Measurements from ENCODE around the gene PMM2. TPM values are rescaled to one million over a fixed set of nuclear protein-coding genes. Genes with fewer than 3 reads are reported as not detected.

The PMM2 gene
- total RNA-seq, 1 experiment from 2014 or later = 35.2 TPM

GRCh38 chr16:8894736-8895334 lies 97.2 kb downstream of the PMM2 start:
- ChIA-PET POLR2A (ENCODE audit: unreplicated experiment) (no interaction called here), CTCF (no interaction called here)
- Histone ChIP-seq H3K36me3 (ENCODE audit: low read depth, low read length) (peaks cover 23% of the 10 kb centered on the region; the same call in 1 of the 2 replicates), H3K4me2 (ENCODE audit: low read length) (no peak overlapping the region), H3K9ac (ENCODE audit: low read length) (no peak overlapping the region), H2AFZ (ENCODE audit: low read length) (no peak overlapping the region), H3K27ac (ENCODE audit: low read length) (no peak overlapping the region), H3K9me2 (replicated peaks; ENCODE audit: low read length) (no peaks in the 10 kb centered on the region), H3K4me1 (ENCODE audit: insufficient read depth, low read length) (no peaks in the 10 kb centered on the region), H4K20me1 (ENCODE audit: low read length) (no peaks in the 10 kb centered on the region), H3K27me3 (ENCODE audit: low read length) (no peaks in the 10 kb centered on the region), H3K79me2 (ENCODE audit: low read length) (no peaks in the 10 kb centered on the region), H3K4me3 (ENCODE audit: low read length) (no peak overlapping the region), H3F3A (ENCODE audit: low read length, unreplicated experiment) (no peaks in the 10 kb centered on the region), H3K9me3 (ENCODE audit: low read length) (no peaks in the 10 kb centered on the region)
- ATAC-seq (no peak), DNase-seq (no peak)
- intact Hi-C loops (cut with micrococcal nuclease) = no loop called here
- TF ChIP-seq CTCF (conservative IDR thresholded peaks at IDR 0.05; ENCODE audit: low read depth, low read length) (no peak), EZH2phosphoT487 (IDR thresholded peaks at IDR 0.05; ENCODE audit: borderline replicate concordance, low read length) (no peak), EZH2 (IDR thresholded peaks at IDR 0.05; ENCODE audit: low read length, unreplicated experiment) (no peak)
- BruUV-seq (replicated peaks) = no TSS peak

DNA sequence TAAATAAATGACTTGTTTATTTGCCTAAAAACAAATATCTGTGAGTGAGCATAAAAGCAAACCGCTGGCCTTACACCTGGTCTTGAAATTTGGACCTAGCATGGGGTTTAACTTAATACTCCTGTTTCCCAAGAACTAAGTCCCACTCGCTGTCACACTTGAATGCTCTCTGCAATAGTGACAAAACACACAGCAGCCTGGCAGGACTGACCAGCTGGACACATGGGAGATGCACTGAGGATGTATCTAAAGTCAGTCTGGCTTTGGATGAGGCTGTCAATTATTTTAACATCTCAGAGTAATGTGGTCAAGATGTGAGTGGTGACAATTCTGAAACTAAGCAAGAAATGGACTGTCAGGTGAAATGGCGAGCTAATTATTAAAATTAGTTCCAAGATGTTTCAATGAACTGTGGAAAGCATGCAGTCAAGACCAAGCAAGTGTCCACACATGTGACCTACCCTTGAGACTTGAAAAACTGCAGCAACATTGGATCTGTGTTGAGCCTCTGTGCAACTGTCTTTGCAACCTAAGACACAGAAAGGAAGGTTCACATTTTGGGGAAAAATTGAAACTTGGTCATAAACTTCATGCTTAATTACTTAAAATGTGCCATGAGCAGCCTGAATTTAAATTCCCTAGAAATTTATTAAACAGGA lies 101.2 kb downstream of the PMM2 start:
- Histone ChIP-seq H3K9me2 (replicated peaks; ENCODE audit: low read length) (no peaks in the 10 kb centered on the region), H3K79me2 (ENCODE audit: low read length) (no peaks in the 10 kb centered on the region), H3K4me2 (ENCODE audit: low read length) (no peak overlapping the region), H3K36me3 (ENCODE audit: low read depth, low read length) (peaks cover 48% of the 10 kb centered on the region), H3K4me3 (ENCODE audit: low read length) (no peak overlapping the region), H4K20me1 (ENCODE audit: low read length) (no peaks in the 10 kb centered on the region), H3K9me3 (ENCODE audit: low read length) (no peaks in the 10 kb centered on the region), H3K4me1 (ENCODE audit: insufficient read depth, low read length) (no peaks in the 10 kb centered on the region), H3K27ac (ENCODE audit: low read length) (no peak overlapping the region), H3K27me3 (ENCODE audit: low read length) (no peaks in the 10 kb centered on the region), H2AFZ (ENCODE audit: low read length) (no peak overlapping the region), H3F3A (ENCODE audit: low read length, unreplicated experiment) (no peaks in the 10 kb centered on the region), H3K9ac (ENCODE audit: low read length) (no peak overlapping the region)
- no peak for TF ChIP-seq CTCF (conservative IDR thresholded peaks at IDR 0.05; ENCODE audit: low read depth, low read length)
- TF ChIP-seq EZH2 (IDR thresholded peaks at IDR 0.05; ENCODE audit: low read length, unreplicated experiment) = no peak
- TF ChIP-seq EZH2phosphoT487 (IDR thresholded peaks at IDR 0.05; ENCODE audit: borderline replicate concordance, low read length) = no peak
- intact Hi-C loops (cut with micrococcal nuclease) = no loop called here
- ATAC-seq (no peak), DNase-seq (no peak)
- CTCF ChIA-PET = no interaction called here
- POLR2A ChIA-PET (ENCODE audit: unreplicated experiment) = no interaction called here
- no TSS peak for BruUV-seq (replicated peaks)

Other genes with a start within 250 kb of the PMM2 start
- not detected in 2 replicates for gene TMEM114, start 207.3 kb upstream of the PMM2 start, total RNA-seq (2014; rRNA removed)
- 14.6 and 17.6 TPM in 2 replicates for gene METTL22, start 176.1 kb upstream of the PMM2 start, total RNA-seq (2014; rRNA removed)
- 0.17 and 0.95 TPM in 2 replicates for gene ABAT, start 123.2 kb upstream of the PMM2 start, total RNA-seq (2014; rRNA removed)
- 5.8 and 7.4 TPM in 2 replicates for gene TMEM186, start 200 bp upstream of the PMM2 start, total RNA-seq (2014; rRNA removed)
- gene CARHSP1, start 71.2 kb downstream of the PMM2 start, total RNA-seq (2014; rRNA removed) = 138 and 142 TPM in 2 replicates
- gene LITAFD, start 84.5 kb downstream of the PMM2 start, total RNA-seq (2014; rRNA removed) = not detected in 2 replicates
- 52.8 and 73.8 TPM in 2 replicates for gene USP7, start 166.1 kb downstream of the PMM2 start, total RNA-seq (2014; rRNA removed)